GM12892 (cell line): ENCODE results near the gene CCDC86.

ENCODE experiments used
- DNase-seq: peaks from one replicate; pipeline ENCODE4 v3.0.0; 2011; ENCODE audit not compliant: insufficient read length
- FAIRE-seq: peaks from 2 replicates; lab custom pipeline; 2011; peaks lifted over from hg19 to GRCh38; lab: Jason Lieb, UNC
- POLR2A ChIP-seq: IDR thresholded peaks from 2 replicates; pipeline ENCODE4 v1.6.1; 2011; ENCODE audit warnings: low read depth, low read length, control low read depth
- POLR2AphosphoS5 ChIP-seq: IDR thresholded peaks from 2 replicates; pipeline ENCODE4 v1.6.1; 2011; ENCODE audit warnings: low read depth, low read length, control low read depth
- TAF1 ChIP-seq: IDR thresholded peaks from 2 replicates; pipeline ENCODE4 v1.6.1; 2011; ENCODE audit warnings: low read depth, mild to moderate bottlenecking, control low read depth, low read length, borderline replicate concordance

CCDC86 gene

GRCh38 chr11:60890696-60891095 is 48.8 kb downstream of the CCDC86 start:
- FAIRE-seq (no peak), DNase-seq (no peak)
- peak; percentile 27; the same call in 1 of the 2 replicates for TF ChIP-seq POLR2A
- no peak for TF ChIP-seq TAF1

GRCh38 chr11:60891103-60891741 is 49.3 kb downstream of the CCDC86 start:
- DNase-seq (no peak), FAIRE-seq (no peak)
- TF ChIP-seq POLR2A, result no peak
- TF ChIP-seq POLR2AphosphoS5, result no peak
- no peak for TF ChIP-seq TAF1

DNA sequence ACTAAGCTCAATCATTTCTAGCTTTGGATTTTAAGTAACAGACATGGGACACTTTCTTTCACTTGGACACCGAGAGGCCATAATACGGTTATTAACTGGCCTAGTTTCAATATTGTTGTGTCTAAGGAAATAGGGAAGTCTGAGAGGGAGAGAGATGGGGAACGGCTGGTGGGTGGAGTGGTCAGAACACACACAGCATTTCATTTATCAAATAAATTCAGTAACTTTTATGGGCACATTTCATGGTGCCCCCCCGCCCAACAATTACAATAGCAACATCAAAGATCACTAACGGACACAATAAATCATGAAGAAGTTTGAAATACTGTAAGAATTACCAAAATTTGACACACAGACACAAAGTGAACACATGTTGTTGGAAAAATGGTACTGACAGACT is 53.8 kb downstream of the CCDC86 start:
- DNase-seq, result no peak
- TF ChIP-seq TAF1 (no peak), POLR2AphosphoS5 (no peak), POLR2A (no peak)
- FAIRE-seq, result no peak

DNA sequence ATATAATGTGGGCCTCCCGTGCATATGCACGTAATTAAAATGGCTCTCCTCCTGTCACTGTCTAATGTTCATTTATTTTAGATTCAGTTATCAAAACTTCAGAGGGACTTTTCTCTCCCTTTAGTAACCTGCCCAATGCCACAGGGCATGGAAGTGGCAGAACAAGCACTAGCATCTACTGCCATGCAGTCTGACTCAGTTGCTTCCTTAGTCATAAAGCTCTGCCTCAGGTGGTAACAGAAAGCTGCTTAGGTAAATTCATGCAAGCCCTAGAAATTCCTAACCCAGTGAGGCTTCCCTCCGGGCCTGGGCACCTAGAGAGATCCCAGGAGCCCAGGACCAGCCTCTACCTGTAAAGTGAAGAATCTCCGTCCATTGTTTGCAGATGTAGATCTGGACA is 55.6 kb downstream of the CCDC86 start:
- no peak for DNase-seq
- FAIRE-seq, result no peak
- TF ChIP-seq POLR2AphosphoS5 (no peak), TAF1 (no peak), POLR2A (no peak)

- TF ChIP-seq POLR2A, result no peak
- TF ChIP-seq POLR2AphosphoS5, result no peak
- no peak for TF ChIP-seq TAF1
- DNase-seq, result no peak
- peak; percentile 84 for FAIRE-seq
Measured at GRCh38 chr11:60899046-60899936, 57.4 kb downstream of the CCDC86 start.

- TF ChIP-seq POLR2AphosphoS5, result no peak
- TF ChIP-seq POLR2A, result no peak
- TF ChIP-seq TAF1, result no peak
- FAIRE-seq, result no peak
- DNase-seq, result no peak
Measured at GRCh38 chr11:60899977-60900376, 58.1 kb downstream of the CCDC86 start.
